ENCODE data around the gene ZNF141.
"Not testable (repeated sequence)": the region's sequence is repeated elsewhere in the genome, so short reads cannot be mapped to it uniquely, and the experiment has no call there.

DNA sequence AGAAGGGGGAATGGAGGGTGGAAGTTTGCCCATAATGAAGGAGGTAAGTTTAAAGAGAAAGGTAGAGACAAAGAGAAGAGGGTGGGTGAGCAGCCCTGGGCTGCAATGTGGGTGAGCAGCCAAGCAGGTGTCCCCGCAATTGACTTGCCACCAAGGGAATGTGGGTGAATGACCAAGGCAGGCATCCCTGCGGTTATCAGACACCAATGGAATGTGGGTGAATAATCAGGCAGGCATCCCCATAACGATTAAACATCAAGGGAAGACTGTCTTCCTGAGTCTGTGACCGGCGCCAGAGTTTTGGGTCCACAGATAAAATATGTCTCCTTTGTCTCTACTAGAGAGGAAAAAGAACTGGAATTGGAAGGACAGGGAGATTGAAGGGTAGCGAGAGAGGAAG, 70.7 kb downstream of the ZNF141 start:
- not testable (repeated sequence) for TF ChIP-seq CTCF (IDR thresholded peaks at IDR 0.05); POLR2A (IDR thresholded peaks at IDR 0.05; ENCODE audit: low read depth); POLR2AphosphoS5 (IDR thresholded peaks at IDR 0.05); EP300 (IDR thresholded peaks at IDR 0.05)
